Inflammatory macrophage treated with lipopolysaccharide for 4 hours (primary cell): Measurements from ENCODE around the gene MAPK9.
A peak's percentile ranks its signal among the peaks of the same experiment; 100 is the strongest.

Experiments used
- DNase-seq: peaks from one replicate; pipeline ENCODE4 v3.0.0-alpha.2; 2020

Gene MAPK9

DNA sequence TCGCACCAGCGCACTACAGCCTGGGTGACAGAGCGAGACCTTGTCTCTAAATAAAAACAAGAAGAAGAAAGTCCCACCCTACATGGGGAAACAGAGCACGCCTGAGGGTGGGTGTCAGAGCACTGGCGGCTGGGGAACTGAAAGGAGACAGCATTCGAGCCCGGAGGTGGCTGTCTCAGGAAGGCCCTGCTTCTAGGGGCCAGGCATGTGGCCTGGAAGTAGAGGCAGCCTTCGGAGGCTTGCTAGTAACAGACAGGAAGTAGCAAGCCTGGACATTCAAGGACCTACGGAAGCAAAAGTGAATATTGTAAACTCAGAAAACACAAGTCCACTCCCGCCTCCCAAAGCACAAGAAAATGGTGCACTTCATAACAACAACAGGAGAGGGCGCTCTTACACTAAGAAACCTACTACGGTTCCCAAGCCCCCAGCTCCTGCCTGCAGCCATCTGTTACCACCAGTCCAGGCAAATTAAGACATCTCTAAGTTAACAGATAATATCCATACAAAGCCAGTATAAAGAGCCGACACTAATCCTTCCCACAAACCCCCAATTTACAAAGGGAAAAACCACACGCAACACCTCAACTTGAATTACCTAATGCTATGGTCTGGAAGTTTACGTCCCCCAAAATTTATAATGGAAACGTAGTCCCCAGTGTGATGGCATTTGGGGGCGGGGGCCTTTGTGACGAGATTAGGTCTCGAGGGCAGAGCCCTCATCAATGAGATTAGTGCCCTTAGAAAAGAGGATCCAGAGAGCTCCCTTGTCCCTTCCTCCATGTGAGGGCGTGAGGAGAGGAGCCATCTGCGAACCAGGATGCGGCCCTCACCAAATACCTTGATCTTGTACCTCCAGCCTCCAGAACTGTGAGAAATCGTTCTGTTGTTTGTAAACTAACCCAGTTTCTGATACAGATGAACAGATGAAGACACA lies 90.6 kb downstream of the MAPK9 start:
- peak; percentile 11 for DNase-seq

DNA sequence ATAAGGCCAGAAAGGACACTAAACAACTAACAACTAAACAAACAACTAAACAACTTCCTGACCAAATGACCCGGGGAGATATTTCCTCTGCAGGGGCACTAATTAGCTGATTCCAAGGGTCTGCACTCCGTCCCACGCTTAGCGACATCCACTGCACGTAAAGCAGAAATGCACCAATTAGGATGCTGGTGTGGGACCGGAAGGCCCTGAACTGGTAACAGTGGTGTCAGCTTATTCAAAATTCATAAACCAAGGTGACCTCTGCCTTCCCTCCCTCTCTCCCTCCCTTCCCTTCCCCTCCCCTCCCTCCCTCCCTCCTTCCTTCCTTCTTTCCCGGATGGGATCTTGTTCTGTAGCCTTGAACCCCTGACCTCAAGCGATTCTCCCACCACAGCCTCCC lies 92.5 kb downstream of the MAPK9 start:
- DNase-seq = no peak

DNA sequence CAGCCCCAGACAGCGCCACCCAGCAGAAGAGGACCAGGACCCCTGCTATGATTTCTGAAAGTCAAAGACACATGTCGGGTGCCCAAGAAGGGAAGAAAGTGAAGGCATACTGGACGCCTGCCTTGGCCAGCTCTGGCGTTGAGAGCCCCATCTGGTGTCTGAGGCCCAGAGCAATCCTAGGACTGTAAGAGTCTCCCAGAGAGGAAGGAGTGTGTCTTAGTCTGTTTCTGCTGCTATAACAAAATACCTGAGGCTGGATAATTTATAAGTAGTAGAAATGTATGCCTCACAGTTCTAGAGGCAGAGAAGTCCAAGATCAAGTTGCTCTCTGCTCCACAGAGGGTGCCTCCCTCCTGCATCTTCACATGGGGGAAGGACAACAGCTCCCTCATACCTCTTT lies 93.7 kb downstream of the MAPK9 start:
- DNase-seq = no peak

DNA sequence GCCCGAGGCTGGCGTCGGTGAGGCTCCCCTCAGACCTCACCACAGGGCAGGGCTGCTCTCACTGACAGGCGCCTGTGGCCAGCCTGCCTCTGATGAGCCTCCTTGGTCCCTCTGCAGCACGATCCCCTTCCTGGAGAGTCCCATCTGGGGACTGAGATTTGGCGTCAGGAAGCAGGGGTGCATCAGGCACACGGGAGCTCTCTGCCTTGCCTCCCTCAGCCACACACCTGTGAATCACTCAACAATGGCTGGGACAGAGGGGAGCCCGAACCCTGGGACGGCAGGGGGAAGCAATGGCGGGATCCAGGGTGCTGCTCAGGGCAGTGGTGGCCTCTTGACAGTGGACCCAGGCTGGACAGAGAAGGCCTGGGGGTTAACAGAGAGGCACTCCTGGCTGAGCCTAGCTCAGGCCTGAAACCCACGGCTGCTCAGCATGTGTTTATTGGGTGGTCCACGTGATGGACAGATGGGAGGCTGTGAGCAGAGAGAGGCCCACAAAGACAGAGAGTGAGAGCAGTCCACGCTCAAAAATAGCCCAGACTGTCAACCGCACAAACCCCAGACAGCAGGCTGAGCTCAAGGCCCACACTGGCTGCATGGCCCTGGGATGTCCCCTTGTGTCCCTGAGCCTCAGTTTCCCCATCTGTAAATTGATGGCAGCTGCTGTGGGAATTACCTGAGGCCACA lies 94.7 kb downstream of the MAPK9 start:
- DNase-seq = no peak

DNA sequence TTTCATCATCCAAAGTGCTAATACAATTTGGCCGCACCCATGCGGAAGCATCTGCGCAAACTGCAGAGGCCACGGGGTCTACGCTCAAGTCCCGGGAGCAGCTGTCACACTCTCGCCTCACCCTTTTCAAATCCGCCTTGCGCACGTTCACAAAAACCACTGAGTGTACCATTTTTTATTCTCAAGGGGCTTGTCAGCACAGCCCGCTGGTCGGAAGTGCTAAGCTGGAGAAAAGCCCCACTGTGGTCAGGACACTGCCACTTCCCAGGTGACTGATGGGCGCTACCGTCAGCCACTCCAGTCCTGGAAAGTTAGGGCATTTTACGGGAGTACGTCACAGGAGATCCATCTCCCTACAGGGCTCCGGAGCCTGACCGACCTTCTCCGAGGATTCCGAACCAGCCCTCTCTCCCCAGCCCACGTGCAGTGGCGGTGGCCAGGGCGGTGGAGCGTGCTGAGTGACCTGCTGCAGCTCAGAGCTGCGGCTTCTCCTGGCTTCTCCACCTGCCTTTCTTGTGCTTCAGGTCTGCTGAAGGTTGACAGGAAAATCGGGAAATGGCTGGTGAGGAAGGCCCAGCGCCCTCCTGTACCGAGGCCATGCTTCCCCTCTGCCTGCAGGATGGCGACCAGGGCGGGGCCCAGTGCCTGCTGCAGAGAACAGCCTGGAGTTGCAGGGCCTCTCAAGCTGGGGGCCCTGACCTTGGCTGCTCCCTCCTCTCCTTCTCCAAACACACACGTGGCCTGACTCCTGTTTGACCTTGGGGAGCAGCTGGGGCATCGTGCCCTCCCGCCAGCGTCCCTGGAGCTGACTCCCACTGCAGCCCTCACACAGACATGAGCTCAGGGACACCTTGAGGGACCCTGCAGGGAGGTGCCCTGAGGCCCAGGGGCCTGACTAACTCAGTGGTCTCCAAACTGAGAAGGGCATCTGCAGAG lies 97.2 kb downstream of the MAPK9 start:
- DNase-seq = no peak

DNA sequence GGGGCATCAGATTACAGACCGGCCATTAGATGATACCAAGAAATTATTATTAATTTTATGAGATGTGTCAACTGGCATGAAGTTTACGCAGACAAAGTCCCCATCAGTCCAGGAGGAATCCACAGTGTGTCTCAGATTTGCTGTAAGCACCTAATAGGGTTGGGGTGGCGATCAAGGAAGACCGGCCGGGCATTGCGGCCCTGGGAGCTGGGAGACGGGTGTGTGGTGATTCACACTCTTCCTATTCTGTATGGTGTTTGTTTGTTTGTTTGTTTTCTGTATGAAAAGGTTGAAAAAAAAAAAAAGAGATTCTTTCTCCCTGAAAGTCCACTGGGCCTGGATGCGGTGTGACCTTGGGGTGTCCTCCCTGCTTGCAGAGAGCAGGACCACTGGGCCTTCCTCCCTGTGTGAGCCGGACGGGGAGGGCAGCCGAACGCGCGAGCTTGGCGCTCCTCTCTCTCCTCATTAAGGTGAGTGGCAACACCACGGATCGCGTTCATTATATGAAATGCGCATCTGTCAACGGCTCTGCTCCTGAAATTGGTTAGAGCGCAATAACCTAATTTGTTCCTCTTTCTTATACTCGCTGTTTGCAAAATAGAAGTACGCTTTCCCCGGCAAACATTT lies 98.0 kb downstream of the MAPK9 start:
- no peak for DNase-seq

DNA sequence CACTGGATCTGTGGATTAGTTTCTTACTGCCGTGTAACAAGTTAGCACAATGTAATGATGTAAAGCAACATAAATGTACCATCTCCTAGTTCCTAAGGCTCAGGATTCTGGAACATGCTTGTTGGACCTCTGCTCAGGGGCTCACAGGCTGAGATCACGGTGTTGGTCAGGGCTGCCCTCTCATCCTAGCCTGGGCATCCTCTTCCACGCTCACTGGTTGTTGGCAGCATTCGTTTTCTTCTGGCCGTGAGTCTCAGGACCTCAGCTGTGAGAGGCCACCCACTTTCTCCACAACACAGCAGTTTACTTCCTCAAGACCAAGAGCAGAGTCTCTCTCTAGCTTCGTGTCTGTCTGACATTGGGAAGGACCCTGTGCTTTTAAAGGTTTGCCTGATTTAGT lies 100.2 kb downstream of the MAPK9 start:
- no peak for DNase-seq

DNA sequence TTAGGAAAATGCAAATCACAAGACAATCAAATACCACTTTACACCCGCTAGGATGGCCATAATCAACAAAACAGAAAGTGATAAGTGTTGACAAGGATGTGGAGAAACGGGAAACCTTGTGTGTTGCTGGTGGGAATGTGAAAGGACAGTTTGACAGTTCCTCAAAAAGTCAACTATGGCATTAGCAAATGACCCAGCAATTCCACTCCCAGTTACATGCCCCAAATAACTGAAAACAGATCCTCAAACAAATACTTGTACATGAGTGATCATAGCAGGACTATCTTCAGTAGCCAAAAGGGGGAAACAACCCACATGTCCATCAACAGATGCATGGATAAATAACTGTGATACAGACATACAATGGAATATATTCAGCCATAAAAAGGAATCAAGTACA lies 104.1 kb downstream of the MAPK9 start:
- no peak for DNase-seq
